Measurements from ENCODE around the gene MPPED1. TPM values are rescaled to one million over a fixed set of nuclear protein-coding genes. Genes with fewer than 3 reads are reported as not detected.

The MPPED1 gene
- total RNA-seq, 4 donors from 2014 or later, result not detected

DNA sequence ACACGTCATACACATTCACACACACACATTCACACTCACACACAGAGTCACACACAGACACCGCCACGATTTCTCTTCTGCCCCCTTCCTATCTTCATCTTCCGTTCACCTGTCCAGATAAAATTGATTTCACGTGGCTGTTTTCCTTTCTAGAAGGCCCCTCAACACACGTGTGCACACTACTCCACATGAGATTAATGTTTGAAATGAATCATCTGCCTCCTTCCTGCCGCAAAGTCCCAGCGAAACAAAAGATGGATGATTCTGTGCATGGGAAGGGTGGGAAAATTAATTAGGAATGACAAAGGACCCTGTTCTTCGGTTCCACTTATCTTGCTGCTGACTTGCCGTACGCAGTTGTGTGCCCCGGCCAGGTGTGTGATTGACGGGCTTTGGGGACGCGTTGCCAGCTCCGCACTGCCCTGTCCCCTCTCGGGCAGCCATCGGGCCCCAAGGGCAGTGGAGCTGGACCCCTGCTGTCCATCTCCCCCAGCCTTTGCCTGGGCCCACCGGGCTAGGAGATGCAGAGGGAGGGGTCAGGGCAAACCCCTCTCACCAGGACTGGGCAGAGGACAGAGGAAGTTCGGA lies 73.8 kb downstream of the MPPED1 start:
- TF ChIP-seq CTCF (IDR thresholded peaks at IDR 0.05; ENCODE audit: low read depth), result no peak

- TF ChIP-seq CTCF (IDR thresholded peaks at IDR 0.05; ENCODE audit: low read depth), result no peak
These were observed 75.7 kb downstream of the MPPED1 start for GRCh38 chr22:43487311-43488030.

GRCh38 chr22:43488031-43488866 lies 76.4 kb downstream of the MPPED1 start:
- TF ChIP-seq CTCF (IDR thresholded peaks at IDR 0.05; ENCODE audit: low read depth), result no peak

- no peak for TF ChIP-seq CTCF (IDR thresholded peaks at IDR 0.05; ENCODE audit: low read depth)
These were observed 77.1 kb downstream of the MPPED1 start for GRCh38 chr22:43488937-43489336.

DNA sequence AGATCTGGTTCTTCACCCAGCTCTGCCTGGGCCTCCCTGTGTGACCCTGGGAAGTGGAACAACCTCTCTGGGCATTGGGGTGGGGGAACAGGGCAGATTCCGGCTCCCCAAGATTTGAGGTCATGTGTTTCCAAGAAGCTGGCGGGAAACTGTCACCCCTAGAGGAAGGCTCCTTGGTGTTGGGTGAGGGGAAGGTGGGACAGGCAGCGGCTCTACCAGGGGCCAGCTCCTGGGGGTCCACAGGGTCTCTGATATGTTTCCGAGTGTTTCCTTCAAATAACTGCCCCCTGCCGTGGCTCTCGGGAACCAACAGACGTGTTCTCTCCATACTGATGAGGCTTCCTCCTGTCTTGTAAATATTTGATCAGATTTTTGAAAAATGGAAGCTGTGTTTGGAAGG lies 78.5 kb downstream of the MPPED1 start:
- TF ChIP-seq CTCF (IDR thresholded peaks at IDR 0.05; ENCODE audit: low read depth), result no peak

DNA sequence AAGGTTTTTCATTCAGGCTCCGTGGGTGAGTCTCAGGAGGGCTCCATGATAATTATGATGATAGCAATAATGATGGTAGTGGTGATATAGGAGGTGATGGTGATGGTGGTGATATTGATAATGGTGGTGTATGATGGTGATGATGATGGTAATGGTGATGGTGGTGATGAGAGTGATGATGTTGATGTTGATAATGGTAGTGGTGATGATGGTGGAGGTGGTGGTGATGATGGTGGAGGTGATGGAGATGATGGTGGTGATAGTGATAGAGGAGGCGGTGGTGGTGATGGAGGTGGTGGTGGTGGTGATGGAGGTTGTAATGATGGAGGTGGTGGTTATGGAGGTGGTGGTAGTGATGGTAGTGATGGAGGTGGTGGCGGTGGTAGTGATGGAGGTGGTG lies 79.4 kb downstream of the MPPED1 start:
- TF ChIP-seq CTCF (IDR thresholded peaks at IDR 0.05; ENCODE audit: low read depth), result no peak

GRCh38 chr22:43491737-43492136 lies 79.9 kb downstream of the MPPED1 start:
- TF ChIP-seq CTCF (IDR thresholded peaks at IDR 0.05; ENCODE audit: low read depth), result no peak
